GM18868 (cell line): ENCODE measurements around the gene F2RL3.
"Not testable (repeated sequence)": the region's sequence is repeated elsewhere in the genome, so short reads cannot be mapped to it uniquely, and the experiment has no call there.

Source experiments
- ATAC-seq: cut with Tn5 transposase; IDR thresholded peaks from one replicate; pipeline ENCODE4 v1.9.1; 2021; ENCODE audit warnings: mild to moderate bottlenecking, moderate library complexity; ENCODE audit not compliant: unreplicated experiment

F2RL3 gene

GRCh38 chr19:16919496-16919895, 30.7 kb downstream of the F2RL3 start:
- no peak for ATAC-seq

- ATAC-seq, result no peak
Observed at GRCh38 chr19:16920816-16921529, 32.2 kb downstream of the F2RL3 start.

DNA sequence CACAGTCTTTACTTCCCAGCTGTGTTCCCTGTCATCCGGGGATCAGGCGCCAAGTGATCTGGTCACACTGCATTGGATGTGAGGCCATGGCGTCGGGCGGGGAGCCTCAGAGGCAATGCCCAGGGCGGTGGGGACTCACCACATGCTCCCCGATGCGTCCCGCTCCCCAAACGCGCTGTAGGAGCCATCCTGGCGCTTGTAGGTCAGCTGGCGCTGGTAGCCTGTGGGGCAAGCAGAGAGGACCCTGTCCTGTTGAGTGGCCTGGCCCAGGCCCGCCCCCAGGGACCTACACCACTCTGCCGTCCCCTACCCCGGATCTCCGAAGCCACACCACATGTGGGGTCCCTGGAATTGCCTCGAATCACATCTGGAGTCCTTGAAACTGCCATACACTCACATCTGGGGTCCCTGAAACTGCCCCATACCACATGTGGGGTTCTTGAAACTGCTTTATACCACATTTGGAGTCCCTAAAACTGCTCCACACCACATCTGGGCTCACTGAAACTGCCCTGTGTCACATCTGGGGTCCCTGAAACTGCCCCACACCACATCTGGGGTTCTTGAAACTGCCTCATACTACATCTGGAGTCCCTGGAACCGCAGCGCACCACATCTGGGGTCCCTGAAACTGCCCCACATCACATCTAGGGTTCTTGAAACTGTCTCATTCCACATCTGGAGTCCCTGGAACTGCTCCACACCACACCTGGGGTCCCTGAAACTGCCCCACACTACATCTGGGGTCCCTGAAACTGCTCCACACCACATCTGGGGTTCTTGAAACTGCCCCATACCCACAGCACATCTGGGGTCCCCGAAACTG, 33.2 kb downstream of the F2RL3 start:
- no peak for ATAC-seq

GRCh38 chr19:16922592-16922934, 33.8 kb downstream of the F2RL3 start:
- no peak for ATAC-seq

DNA sequence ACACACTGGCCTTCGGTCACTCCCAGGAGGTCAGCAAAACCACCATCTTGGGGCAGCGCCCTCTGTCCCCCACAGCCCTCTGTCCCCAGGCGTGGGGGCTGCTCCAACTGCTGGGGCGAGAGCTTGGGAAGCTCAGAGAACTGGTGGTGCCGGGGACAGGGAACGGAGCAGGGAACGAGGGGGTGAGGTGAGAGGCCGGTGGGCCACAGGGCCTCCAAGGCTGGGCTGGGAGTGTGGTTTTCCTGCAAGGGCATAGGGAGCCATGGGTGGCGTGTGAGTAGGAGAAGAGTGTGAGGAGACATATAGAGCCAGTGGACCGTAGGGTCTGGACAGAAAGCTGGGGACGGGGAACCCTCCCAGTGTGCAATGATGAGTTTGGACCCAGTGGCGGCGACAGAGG, 34.1 kb downstream of the F2RL3 start:
- no peak for ATAC-seq

DNA sequence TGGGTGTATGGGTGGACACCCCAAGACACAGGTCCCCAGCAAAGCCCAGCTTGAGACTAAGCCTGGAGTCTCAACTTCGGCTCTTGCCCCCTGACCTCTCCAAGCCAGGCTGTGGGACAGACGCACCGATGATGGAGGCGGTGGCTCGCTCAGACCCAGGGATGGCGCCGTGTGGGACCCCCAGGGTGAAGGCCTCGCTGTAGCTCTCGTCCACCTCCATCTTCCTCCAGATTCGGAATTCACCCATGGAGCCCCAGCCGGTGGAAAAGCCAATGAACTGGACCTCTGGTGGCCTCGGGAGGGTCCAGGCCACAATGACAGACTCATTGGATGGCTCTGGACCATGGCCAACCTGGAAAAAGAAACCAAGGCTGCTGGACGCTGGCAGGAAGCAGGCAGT, 39.1 kb downstream of the F2RL3 start:
- no peak for ATAC-seq

DNA sequence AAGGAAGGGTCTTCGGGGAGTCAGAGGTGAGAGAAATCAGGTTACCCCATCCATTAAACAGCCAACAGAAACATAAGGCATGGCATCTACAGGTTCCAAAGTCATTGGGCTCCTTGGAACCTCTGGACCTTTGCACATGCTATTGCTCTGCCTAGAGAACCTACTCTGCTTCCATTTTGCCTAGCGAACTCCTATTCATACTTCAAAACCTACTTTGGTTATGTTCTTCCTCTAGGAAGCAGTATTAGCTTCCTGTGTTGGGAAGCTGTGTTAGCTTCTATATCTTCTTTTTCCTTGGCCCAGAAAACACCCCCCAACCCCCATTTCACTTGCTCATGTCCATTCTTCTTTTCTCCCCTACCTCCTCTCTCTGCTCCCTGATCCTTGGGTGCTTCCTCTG, 39.6 kb downstream of the F2RL3 start:
- ATAC-seq, result no peak

- no peak for ATAC-seq
Observed at GRCh38 chr19:16928916-16929315, 40.1 kb downstream of the F2RL3 start.

GRCh38 chr19:16930753-16931152, 42.0 kb downstream of the F2RL3 start:
- ATAC-seq, result no peak

- ATAC-seq, result no peak
Observed at GRCh38 chr19:16931306-16931705, 42.5 kb downstream of the F2RL3 start.

GRCh38 chr19:16934489-16934888, 45.7 kb downstream of the F2RL3 start:
- ATAC-seq, result no peak

DNA sequence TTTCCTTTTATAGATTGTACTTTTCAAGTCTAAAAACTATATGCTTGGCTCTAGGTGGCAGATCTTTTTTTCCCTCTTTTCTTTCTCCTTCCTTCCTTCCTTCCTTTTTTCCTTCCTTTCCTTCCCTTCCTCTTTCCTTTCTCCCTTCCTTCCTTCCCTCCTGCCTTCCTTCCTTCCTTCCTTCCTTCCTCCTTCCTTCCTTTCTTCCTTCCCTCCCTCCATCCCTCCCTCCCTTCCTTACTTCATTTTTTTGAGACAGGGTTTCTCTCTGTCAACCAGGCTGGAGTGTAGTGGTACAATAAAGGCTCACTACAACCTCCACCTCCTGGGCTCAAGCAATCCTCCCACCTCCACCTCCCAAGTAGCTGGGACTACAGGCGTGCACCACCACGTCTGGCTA, 48.1 kb downstream of the F2RL3 start:
- ATAC-seq, result no peak

GRCh38 chr19:16937796-16938195, 49.0 kb downstream of the F2RL3 start:
- ATAC-seq, result not testable (repeated sequence)

- no peak for ATAC-seq
Observed at GRCh38 chr19:16938211-16938610, 49.4 kb downstream of the F2RL3 start.

DNA sequence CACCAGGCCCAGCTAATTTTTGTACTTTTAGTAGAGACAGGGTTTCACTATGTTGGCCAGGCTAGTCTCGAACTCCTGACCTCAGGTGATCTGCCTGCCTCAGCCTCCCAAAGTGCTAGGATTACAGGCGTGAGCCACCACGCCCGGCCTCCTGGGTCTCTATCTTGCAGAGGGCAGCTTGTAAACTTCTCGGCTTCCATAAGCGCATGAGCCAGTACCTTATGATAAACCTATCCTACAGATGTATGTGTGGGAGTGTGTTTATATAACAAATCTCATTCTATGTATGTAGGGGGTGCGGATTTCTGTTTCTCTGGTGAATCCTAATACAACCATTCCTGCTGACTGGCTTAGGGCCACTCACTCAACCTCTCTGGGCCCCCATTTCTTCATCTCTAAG, 51.3 kb downstream of the F2RL3 start:
- not testable (repeated sequence) for ATAC-seq

GRCh38 chr19:16940626-16941025, 51.8 kb downstream of the F2RL3 start:
- ATAC-seq, result no peak
